CMK (cell line): ENCODE measurements around the gene CYP2C18.
"Not testable (repeated sequence)": the region's sequence is repeated elsewhere in the genome, so short reads cannot be mapped to it uniquely, and the experiment has no call there.

Experiments
- DNase-seq: peaks from one replicate; pipeline ENCODE4 v3.0.0-alpha.2; 2010; ENCODE audit warnings: low read depth

The CYP2C18 gene

DNA sequence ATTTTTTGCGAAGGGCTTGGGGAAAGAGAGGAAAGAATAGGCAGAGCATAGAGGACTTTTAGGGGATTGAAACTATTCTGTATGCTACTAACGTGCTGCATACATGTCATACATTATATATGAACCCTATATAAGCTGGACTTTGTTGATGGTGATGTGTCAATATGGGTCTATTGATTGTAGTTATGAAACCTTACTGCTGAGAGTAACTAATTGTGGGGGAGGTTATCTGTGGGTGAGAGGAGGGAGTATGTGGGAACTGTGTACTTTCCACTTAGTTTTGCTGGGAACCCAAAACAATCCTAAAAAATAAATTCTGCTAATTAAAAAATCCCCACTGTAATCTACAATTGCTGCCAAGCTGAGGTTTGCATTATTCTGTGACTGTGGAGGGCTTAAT lies 63.6 kb downstream of the CYP2C18 start:
- DNase-seq, result no peak

DNA sequence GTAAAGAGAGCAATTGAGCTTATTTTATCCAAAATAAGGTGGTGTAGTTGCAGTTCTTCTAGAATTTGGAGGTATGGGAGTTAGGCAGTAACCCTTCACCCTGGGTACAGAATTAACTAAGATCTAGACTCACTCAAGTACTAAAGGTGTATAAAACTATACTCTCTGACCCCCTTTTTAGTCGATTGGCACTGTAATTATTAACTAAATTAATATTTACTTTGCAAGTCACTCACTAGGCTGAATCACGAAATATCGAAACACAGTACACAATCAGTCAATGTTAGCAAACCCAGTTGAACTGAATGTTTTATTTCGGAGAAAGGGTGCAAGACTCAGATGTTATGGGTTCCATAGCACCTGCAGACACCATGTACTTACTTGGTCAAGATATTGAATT lies 64.3 kb downstream of the CYP2C18 start:
- DNase-seq, result no peak

DNA sequence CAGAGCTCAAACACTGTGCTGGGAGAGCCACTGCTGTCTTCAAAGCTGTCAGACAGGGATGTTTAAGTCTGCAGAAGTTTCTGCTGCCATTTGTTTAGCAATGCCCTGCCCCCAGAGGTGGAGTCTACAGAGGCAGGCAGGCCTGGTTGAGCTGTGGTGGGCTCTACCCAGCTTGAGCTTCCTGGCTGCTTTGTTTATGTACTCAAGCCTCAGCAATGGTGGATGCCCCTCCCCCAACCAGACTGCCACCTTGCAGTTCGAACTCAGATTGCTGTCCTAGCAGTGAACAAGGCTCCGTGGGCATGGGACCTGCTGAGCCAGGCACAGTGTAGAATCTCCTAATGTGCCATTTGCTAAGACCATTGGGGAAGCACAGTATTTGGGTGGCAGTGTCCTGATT lies 74.4 kb downstream of the CYP2C18 start:
- DNase-seq, result no peak

DNA sequence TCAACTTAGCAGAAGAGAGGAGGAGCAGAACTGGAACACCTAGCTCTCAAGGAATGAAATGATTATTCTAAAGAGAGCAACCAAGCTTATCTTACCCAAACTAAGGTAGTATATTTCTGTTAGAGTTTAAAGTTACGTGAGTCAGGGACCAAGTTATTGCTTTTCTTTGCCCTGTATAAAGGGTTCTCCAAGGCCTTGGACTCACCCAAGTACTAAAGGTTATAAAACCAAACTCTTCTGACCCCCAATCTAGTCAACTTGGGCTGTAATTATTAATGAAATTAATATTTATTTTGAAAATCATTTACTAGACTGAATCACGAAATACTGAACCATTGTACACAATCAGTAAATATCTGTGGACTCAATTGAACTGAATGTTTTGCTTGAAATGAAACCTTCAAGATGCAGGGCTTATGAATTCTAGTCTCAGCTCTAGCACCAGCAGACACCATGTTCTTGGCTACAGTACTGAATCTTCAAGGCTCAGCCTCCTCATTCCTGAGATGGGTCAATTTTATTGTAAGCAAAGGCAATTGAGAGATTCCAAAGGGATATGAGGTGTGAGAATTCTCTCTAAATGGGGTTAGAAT lies 77.2 kb downstream of the CYP2C18 start:
- no peak for DNase-seq

DNA sequence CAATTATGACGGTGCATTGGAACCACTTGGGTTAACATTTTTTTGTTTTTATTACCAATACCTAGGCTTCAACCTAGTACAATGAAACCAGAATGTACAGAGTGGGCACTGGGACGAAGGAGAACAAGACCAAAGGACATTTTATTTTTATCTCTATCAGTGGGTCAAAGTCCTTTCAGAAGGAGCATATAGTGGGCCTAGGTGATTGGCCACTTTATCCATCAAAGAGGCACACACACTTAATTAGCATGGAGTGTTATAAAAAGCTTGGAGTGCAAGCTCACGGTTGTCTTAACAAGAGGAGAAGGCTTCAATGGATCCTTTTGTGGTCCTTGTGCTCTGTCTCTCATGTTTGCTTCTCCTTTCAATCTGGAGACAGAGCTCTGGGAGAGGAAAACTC lies 78.9 kb downstream of the CYP2C18 start, which contains the start of gene CYP2C19:
TSS of gene CYP2C19 (plus strand) at position 289 of the 400 bp plus-strand sequence. CDS start at position 314, 25 bp downstream.
- no peak for DNase-seq

DNA sequence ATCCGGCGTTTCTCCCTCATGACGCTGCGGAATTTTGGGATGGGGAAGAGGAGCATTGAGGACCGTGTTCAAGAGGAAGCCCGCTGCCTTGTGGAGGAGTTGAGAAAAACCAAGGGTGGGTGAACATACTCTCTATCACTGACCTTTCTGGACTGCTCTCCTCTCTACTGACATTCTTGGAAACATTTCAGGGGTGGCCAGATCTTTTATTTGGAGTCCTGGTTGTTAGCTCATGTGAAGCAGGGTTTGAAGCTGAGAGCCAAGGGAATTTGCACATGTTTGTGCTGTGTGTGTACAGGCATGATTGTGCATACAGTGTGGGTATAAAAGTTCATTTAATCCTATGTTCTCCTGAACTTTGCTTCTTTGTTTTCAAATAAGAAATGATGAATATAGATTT lies 91.9 kb downstream of the CYP2C18 start:
- DNase-seq, result not testable (repeated sequence)

DNA sequence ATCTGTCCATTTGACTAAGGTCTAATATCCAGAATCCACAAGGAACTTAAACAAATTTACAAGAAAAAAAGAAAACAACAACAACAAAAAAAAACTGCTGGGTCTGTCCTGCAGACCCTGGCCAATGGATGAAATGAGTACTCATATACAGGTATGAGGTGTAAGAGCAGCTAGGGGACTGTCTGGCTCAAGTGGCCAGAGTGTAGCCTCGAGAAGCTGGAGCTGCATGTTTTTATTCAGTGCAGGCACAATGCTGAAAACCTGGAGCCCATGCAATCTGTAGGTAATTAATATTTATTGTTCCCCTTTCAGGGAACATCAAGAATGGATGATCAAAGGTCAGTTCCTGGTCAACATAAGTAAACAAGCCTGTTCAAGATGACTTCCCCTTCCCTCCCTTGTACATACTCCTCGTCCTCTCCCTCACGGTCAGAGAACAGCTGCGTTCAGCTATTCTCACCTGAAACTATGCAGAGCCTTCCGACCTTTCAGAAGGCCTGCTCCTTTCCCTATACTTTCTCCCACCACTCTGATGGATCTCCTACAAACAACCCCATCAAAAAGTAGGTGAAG lies 94.4 kb downstream of the CYP2C18 start:
- no peak for DNase-seq

DNA sequence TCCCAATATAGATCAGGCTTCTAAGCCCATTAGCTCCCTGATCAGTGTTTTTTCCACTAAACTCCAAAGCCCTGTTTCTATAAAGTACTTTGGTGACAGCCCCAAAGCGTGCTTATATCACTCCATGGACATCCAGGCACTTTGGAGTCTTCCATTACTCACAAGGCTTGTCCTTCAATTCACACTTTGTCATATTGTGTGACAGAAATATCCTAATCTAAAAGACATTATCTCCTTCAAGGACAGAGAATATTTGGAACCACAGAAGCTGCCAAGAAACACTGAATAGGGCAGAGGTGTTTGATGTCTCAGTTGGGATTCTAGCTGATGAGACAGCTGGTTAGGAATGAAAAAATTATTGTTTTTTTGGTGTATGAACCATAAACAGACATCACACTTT lies 97.3 kb downstream of the CYP2C18 start:
- no peak for DNase-seq

DNA sequence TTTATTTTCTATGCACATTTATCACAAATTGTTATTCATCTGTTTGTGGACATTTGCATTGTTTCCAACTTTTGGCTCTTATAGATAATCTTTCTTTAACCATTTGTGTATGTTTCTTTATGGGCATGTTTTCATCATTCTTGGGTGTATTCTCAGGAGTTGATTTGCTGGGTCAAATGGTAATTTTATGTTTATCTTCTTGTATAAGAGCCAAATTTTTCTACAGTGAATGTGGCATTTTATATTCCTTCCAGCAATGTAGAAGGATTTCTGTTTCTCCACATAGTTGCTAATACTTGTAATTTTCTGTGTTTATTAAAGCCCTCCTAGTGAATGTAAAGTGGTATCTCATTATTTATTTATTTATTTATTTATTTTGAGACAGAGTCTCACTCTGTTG lies 100.7 kb downstream of the CYP2C18 start:
- DNase-seq, result no peak

DNA sequence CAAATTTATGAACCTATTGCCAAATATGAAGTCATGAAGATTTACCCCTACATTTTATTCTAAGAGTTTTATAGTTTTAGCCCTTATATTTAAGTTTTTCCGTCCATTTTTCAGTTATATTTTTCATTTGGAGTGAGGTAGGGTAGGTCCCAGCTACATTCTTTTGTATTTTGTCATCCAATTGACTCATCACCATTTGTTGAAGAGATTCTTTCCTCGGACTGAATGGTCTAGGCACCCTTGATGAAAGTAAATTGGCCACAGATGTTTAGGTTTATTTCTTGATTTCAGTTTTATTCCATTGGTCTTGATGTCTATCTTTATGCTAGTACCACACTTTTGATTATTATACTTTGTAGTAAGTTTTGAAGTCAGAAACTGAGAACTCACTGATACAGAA lies 101.7 kb downstream of the CYP2C18 start:
- DNase-seq, result no peak
